Tibial nerve (tissue), 4 donors: ENCODE results near the gene GGTLC1.

Experiments
- EP300 ChIP-seq, 2 donors: sonication (generic); formaldehyde crosslinking; IDR thresholded peaks; one replicate each; pipeline ENCODE4 v1.6.1; 2017; ENCODE audit warnings: antibody characterized with exemption in 2 of 2, mild to moderate bottlenecking in 1 of 2
- POLR2A ChIP-seq, 2 donors: fragments of 450-650 bp; IDR thresholded peaks; one replicate each; pipeline ENCODE4 v1.6.1; 2017; ENCODE audit warnings: antibody characterized with exemption in 2 of 2, mild to moderate bottlenecking in 2 of 2, moderate library complexity in 2 of 2
- TF ChIP-seq, protein P1 (sequence below), 5 experiments: fragments of 200-600 bp in 3 of 5; fragments of 450-650 bp in 2 of 5; sonication (generic) in 3 of 5; IDR thresholded peaks; one replicate each; pipeline ENCODE4 v1.5.1; 2016 to 2019; ENCODE audit warnings: antibody characterized with exemption in 5 of 5, mild to moderate bottlenecking in 3 of 5, moderate library complexity in 2 of 5

DNA sequence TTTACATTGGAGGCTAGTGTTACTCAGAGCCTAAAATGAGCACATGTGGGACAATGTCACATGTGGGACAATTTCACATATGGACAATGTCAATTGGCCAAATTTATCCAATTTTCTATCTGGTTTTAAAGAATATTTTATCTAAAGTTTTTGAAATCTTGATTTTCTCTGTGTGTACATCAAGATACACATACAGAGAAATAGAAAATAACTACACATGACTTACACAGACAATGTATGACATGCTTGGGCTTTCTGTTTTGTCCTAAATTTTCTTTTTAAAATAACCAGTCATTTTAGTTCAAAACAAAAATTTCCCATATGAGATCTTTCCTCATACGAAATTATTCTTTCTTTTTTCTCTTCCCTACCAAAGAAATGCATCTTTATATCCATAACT lies 24.6 kb downstream of the GGTLC1 start:
- TF ChIP-seq, protein P1, sequence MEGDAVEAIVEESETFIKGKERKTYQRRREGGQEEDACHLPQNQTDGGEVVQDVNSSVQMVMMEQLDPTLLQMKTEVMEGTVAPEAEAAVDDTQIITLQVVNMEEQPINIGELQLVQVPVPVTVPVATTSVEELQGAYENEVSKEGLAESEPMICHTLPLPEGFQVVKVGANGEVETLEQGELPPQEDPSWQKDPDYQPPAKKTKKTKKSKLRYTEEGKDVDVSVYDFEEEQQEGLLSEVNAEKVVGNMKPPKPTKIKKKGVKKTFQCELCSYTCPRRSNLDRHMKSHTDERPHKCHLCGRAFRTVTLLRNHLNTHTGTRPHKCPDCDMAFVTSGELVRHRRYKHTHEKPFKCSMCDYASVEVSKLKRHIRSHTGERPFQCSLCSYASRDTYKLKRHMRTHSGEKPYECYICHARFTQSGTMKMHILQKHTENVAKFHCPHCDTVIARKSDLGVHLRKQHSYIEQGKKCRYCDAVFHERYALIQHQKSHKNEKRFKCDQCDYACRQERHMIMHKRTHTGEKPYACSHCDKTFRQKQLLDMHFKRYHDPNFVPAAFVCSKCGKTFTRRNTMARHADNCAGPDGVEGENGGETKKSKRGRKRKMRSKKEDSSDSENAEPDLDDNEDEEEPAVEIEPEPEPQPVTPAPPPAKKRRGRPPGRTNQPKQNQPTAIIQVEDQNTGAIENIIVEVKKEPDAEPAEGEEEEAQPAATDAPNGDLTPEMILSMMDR (IDR thresholded peaks at IDR 0.05), result no peak
- TF ChIP-seq POLR2A (IDR thresholded peaks at IDR 0.05), result no peak
- no peak for TF ChIP-seq EP300 (IDR thresholded peaks at IDR 0.05)
